Colonic mucosa (tissue), 4 donors: ENCODE data around the gene FRMD1. TPM values are rescaled to one million over a fixed set of nuclear protein-coding genes. Genes with fewer than 3 reads are reported as not detected.

Source experiments
- DNase-seq: peaks from one replicate; pipeline ENCODE4 v3.0.0-alpha.2; 2020
- H3K27ac ChIP-seq: fragments of 200-600 bp; one replicate; pipeline ENCODE4 v1.8.0; 2021
- H3K27me3 ChIP-seq: fragments of 200-600 bp; one replicate; pipeline ENCODE4 v1.8.0; 2021
- H3K36me3 ChIP-seq: fragments of 200-600 bp; one replicate; pipeline ENCODE4 v1.8.0; 2021
- H3K4me1 ChIP-seq: fragments of 200-600 bp; one replicate; pipeline ENCODE4 v1.8.0; 2021; ENCODE audit warnings: mild to moderate bottlenecking
- H3K4me3 ChIP-seq: fragments of 200-600 bp; one replicate; pipeline ENCODE4 v1.8.0; 2021
- H3K9ac ChIP-seq, 2 donors: one replicate each; pipeline ENCODE4 v1.7.0; 2013; ENCODE audit warnings: control low read depth in 2 of 2, low read depth in 2 of 2, low read length in 2 of 2
- H3K9me3 ChIP-seq: fragments of 200-600 bp; one replicate; pipeline ENCODE4 v1.8.0; 2021
- CTCF ChIP-seq: fragments of 200-600 bp; IDR thresholded peaks from one replicate; pipeline ENCODE4 v1.8.0; 2022; ENCODE audit warnings: antibody characterized with exemption, mild to moderate bottlenecking
- intact Hi-C: fragments of 100-400 bp; cut with DNase I; formaldehyde crosslinking; loops from one replicate; pipeline ENCODE4 v1.14.1; 2022
- total RNA-seq, 2 donors: library from RNA; stranded (reverse); fragmentation: NEBNext Ultra II Directional in 1 of 2; extraction: Animal tissue kit (Norgen Biotek cat#: 25700) in 1 of 2; gene quantifications; one replicate each; pipeline ENCODE4 v1.2.1, GENCODE V29; 2021
- donor health status: healthy.
- donor health status: DM: no; HTN: no; CAD: no.
- donor health status: DM: no; HTN: no; CAD: no.

FRMD1 gene
- total RNA-seq, 2 donors from 2014 or later, result 2.3 to 21.0 TPM

GRCh38 chr6:168092541-168092940 lies 13.5 kb upstream of the FRMD1 start:
- H3K4me3 ChIP-seq, result no peak overlapping the region
- H3K9ac ChIP-seq, result no peak overlapping the region
- peak overlapping the region; percentile 47 for H3K27ac ChIP-seq
- peaks cover 9% of the 10 kb centered on the region for H3K4me1 ChIP-seq
- TF ChIP-seq CTCF, result no peak
- no peaks in the 10 kb centered on the region for H3K27me3 ChIP-seq
- no peaks in the 10 kb centered on the region for H3K9me3 ChIP-seq
- no peak for DNase-seq
- intact Hi-C loops, result no loop called here
- H3K36me3 ChIP-seq, result no peaks in the 10 kb centered on the region

- Histone ChIP-seq H3K27me3 (no peaks in the 10 kb centered on the region), H3K9me3 (no peaks in the 10 kb centered on the region), H3K27ac (no peak overlapping the region), H3K4me3 (no peak overlapping the region), H3K36me3 (no peaks in the 10 kb centered on the region), H3K9ac (no peak overlapping the region), H3K4me1 (peaks cover 9% of the 10 kb centered on the region)
- intact Hi-C loops, result no loop called here
- TF ChIP-seq CTCF, result no peak
- DNase-seq, result no peak
Measured at GRCh38 chr6:168091381-168092264, 12.6 kb upstream of the FRMD1 start.

- no peak overlapping the region for H3K27ac ChIP-seq
- intact Hi-C loops, result no loop called here
- H3K4me3 ChIP-seq, result no peak overlapping the region
- no peak for DNase-seq
- H3K9me3 ChIP-seq, result no peaks in the 10 kb centered on the region
- peak overlapping the region in 1 of 2 donors; percentile 21 for H3K9ac ChIP-seq
- no peak for TF ChIP-seq CTCF
- no peaks in the 10 kb centered on the region for H3K36me3 ChIP-seq
- H3K4me1 ChIP-seq, result peaks cover 9% of the 10 kb centered on the region
- no peaks in the 10 kb centered on the region for H3K27me3 ChIP-seq
Measured at GRCh38 chr6:168090706-168091105, 11.7 kb upstream of the FRMD1 start.

GRCh38 chr6:168090064-168090690 lies 11.2 kb upstream of the FRMD1 start:
- H3K9me3 ChIP-seq, result no peaks in the 10 kb centered on the region
- DNase-seq, result no peak
- H3K27ac ChIP-seq, result no peak overlapping the region
- H3K36me3 ChIP-seq, result no peaks in the 10 kb centered on the region
- H3K27me3 ChIP-seq, result no peaks in the 10 kb centered on the region
- no peak overlapping the region for H3K4me3 ChIP-seq
- TF ChIP-seq CTCF, result no peak
- peaks cover 9% of the 10 kb centered on the region for H3K4me1 ChIP-seq
- intact Hi-C loops, result no loop called here
- no peak overlapping the region for H3K9ac ChIP-seq

- H3K27me3 ChIP-seq, result no peaks in the 10 kb centered on the region
- intact Hi-C loops, result no loop called here
- no peak overlapping the region for H3K4me3 ChIP-seq
- no peak for DNase-seq
- peaks cover 9% of the 10 kb centered on the region for H3K4me1 ChIP-seq
- H3K9ac ChIP-seq, result peak overlapping the region; percentile 15 to 48
- no peak overlapping the region for H3K27ac ChIP-seq
- no peaks in the 10 kb centered on the region for H3K36me3 ChIP-seq
- no peaks in the 10 kb centered on the region for H3K9me3 ChIP-seq
- no peak for TF ChIP-seq CTCF
Measured at GRCh38 chr6:168089186-168090063, 10.4 kb upstream of the FRMD1 start.
